Activated naive CD4-positive, alpha-beta T cell treated with anti-CD3 and anti-CD28 coated beads, Interleukin-2, amount 10 ng/mL, durations not matched to agents 7 days and 5 days (primary cell): ENCODE data around the gene FGFR2.

ENCODE experiments used
- CTCF ChIA-PET: fragments of 350-600 bp; sonication (Branson Sonifier 250); formaldehyde crosslinking; loops from one replicate; lab custom pipeline; 2021; ENCODE audit warnings: antibody characterized with exemption; lab: Charles Lee
- DNase-seq: peaks from one replicate; pipeline ENCODE4 v3.0.0-alpha.2; 2020
- H3K27ac Mint-ChIP-seq: one replicate; pipeline ENCODE4 v1.8.0; 2021; ENCODE audit warnings: mild to moderate bottlenecking, moderate library complexity, mixed read lengths
- H3K27me3 Mint-ChIP-seq: one replicate; pipeline ENCODE4 v1.8.0; 2021; ENCODE audit warnings: mild to moderate bottlenecking, mixed read lengths
- H3K36me3 Mint-ChIP-seq: one replicate; pipeline ENCODE4 v1.8.0; 2021; ENCODE audit warnings: mixed read lengths
- H3K4me1 Mint-ChIP-seq: one replicate; pipeline ENCODE4 v1.8.0; 2021; ENCODE audit warnings: mixed read lengths
- H3K4me3 Mint-ChIP-seq: one replicate; pipeline ENCODE4 v1.8.0; 2021; ENCODE audit warnings: mild to moderate bottlenecking, moderate library complexity, mixed read lengths
- H3K9me3 Mint-ChIP-seq: one replicate; pipeline ENCODE4 v1.8.0; 2021; ENCODE audit warnings: mixed read lengths

The FGFR2 gene

GRCh38 chr10:121539786-121540185 is 58.5 kb downstream of the FGFR2 start:
- Mint-ChIP-seq H3K9me3 (peaks cover 5% of the 10 kb centered on the region), H3K4me3 (no peak overlapping the region), H3K27me3 (no peaks in the 10 kb centered on the region), H3K27ac (no peak overlapping the region), H3K4me1 (no peaks in the 10 kb centered on the region), H3K36me3 (no peaks in the 10 kb centered on the region)
- CTCF ChIA-PET, result no interaction called here
- no peak for DNase-seq

- H3K9me3 Mint-ChIP-seq, result peaks cover 2% of the 10 kb centered on the region
- no peak overlapping the region for H3K27ac Mint-ChIP-seq
- no peak overlapping the region for H3K4me3 Mint-ChIP-seq
- H3K36me3 Mint-ChIP-seq, result no peaks in the 10 kb centered on the region
- H3K27me3 Mint-ChIP-seq, result no peaks in the 10 kb centered on the region
- CTCF ChIA-PET, result no interaction called here
- no peaks in the 10 kb centered on the region for H3K4me1 Mint-ChIP-seq
- no peak for DNase-seq
Observed at GRCh38 chr10:121536310-121536913, 61.8 kb downstream of the FGFR2 start.

GRCh38 chr10:121535381-121535780 is 62.9 kb downstream of the FGFR2 start:
- H3K27me3 Mint-ChIP-seq, result no peaks in the 10 kb centered on the region

GRCh38 chr10:121532292-121532864 is 65.9 kb downstream of the FGFR2 start:
- no peaks in the 10 kb centered on the region for H3K36me3 Mint-ChIP-seq
- no peak overlapping the region for H3K27ac Mint-ChIP-seq
- no peaks in the 10 kb centered on the region for H3K4me1 Mint-ChIP-seq
- H3K9me3 Mint-ChIP-seq, result peaks cover 5% of the 10 kb centered on the region
- no peaks in the 10 kb centered on the region for H3K27me3 Mint-ChIP-seq
- DNase-seq, result no peak
- H3K4me3 Mint-ChIP-seq, result no peak overlapping the region
- CTCF ChIA-PET, result no interaction called here

More at GRCh38 chr10:121535381-121535780, 62.9 kb downstream of the FGFR2 start:
- no peak overlapping the region for H3K27ac Mint-ChIP-seq
- CTCF ChIA-PET, result no interaction called here
- peaks cover 2% of the 10 kb centered on the region for H3K9me3 Mint-ChIP-seq
- H3K4me1 Mint-ChIP-seq, result no peaks in the 10 kb centered on the region
- no peak for DNase-seq
- H3K4me3 Mint-ChIP-seq, result no peak overlapping the region
- H3K36me3 Mint-ChIP-seq, result no peaks in the 10 kb centered on the region

GRCh38 chr10:121531830-121532178 is 66.4 kb downstream of the FGFR2 start:
- H3K27ac Mint-ChIP-seq, result no peak overlapping the region
- H3K4me3 Mint-ChIP-seq, result no peak overlapping the region
- no peaks in the 10 kb centered on the region for H3K4me1 Mint-ChIP-seq
- peaks cover 5% of the 10 kb centered on the region for H3K9me3 Mint-ChIP-seq
- CTCF ChIA-PET, result no interaction called here
- peaks cover under 1% of the 10 kb centered on the region for H3K27me3 Mint-ChIP-seq
- no peak for DNase-seq
- H3K36me3 Mint-ChIP-seq, result no peaks in the 10 kb centered on the region

- H3K4me1 Mint-ChIP-seq, result no peaks in the 10 kb centered on the region
- peaks cover 5% of the 10 kb centered on the region for H3K9me3 Mint-ChIP-seq
- CTCF ChIA-PET, result no interaction called here
- no peak overlapping the region for H3K27ac Mint-ChIP-seq
- no peak for DNase-seq
- no peak overlapping the region for H3K4me3 Mint-ChIP-seq
- H3K27me3 Mint-ChIP-seq, result peaks cover 4% of the 10 kb centered on the region
- no peaks in the 10 kb centered on the region for H3K36me3 Mint-ChIP-seq
Observed at GRCh38 chr10:121531076-121531829, 67.0 kb downstream of the FGFR2 start.

GRCh38 chr10:121530481-121531075 is 67.7 kb downstream of the FGFR2 start:
- H3K27ac Mint-ChIP-seq, result no peak overlapping the region
- H3K27me3 Mint-ChIP-seq, result peaks cover 4% of the 10 kb centered on the region
- no peaks in the 10 kb centered on the region for H3K36me3 Mint-ChIP-seq
- H3K9me3 Mint-ChIP-seq, result peaks cover 5% of the 10 kb centered on the region
- no peak for DNase-seq
- CTCF ChIA-PET, result no interaction called here
- H3K4me3 Mint-ChIP-seq, result no peak overlapping the region
- H3K4me1 Mint-ChIP-seq, result no peaks in the 10 kb centered on the region

GRCh38 chr10:121527690-121528089 is 70.6 kb downstream of the FGFR2 start:
- no peaks in the 10 kb centered on the region for H3K4me1 Mint-ChIP-seq
- no peak for DNase-seq
- no peaks in the 10 kb centered on the region for H3K36me3 Mint-ChIP-seq
- peaks cover 4% of the 10 kb centered on the region for H3K27me3 Mint-ChIP-seq
- CTCF ChIA-PET, result no interaction called here
- no peak overlapping the region for H3K4me3 Mint-ChIP-seq
- no peak overlapping the region for H3K27ac Mint-ChIP-seq
- H3K9me3 Mint-ChIP-seq, result peaks cover 5% of the 10 kb centered on the region

- CTCF ChIA-PET, result no interaction called here
- H3K36me3 Mint-ChIP-seq, result no peaks in the 10 kb centered on the region
- no peak overlapping the region for H3K27ac Mint-ChIP-seq
- H3K9me3 Mint-ChIP-seq, result peaks cover 5% of the 10 kb centered on the region
- H3K4me1 Mint-ChIP-seq, result no peaks in the 10 kb centered on the region
- peaks cover 4% of the 10 kb centered on the region for H3K27me3 Mint-ChIP-seq
- no peak overlapping the region for H3K4me3 Mint-ChIP-seq
- DNase-seq, result no peak
Observed at GRCh38 chr10:121526801-121527221, 71.4 kb downstream of the FGFR2 start.

GRCh38 chr10:121526135-121526790 is 72.0 kb downstream of the FGFR2 start:
- DNase-seq, result no peak
- H3K27me3 Mint-ChIP-seq, result peaks cover 4% of the 10 kb centered on the region
- H3K4me3 Mint-ChIP-seq, result no peak overlapping the region
- no peaks in the 10 kb centered on the region for H3K36me3 Mint-ChIP-seq
- CTCF ChIA-PET, result no interaction called here
- peaks cover 5% of the 10 kb centered on the region for H3K9me3 Mint-ChIP-seq
- no peak overlapping the region for H3K27ac Mint-ChIP-seq
- H3K4me1 Mint-ChIP-seq, result no peaks in the 10 kb centered on the region

- CTCF ChIA-PET, result no interaction called here
- no peak overlapping the region for H3K27ac Mint-ChIP-seq
- H3K27me3 Mint-ChIP-seq, result peaks cover 4% of the 10 kb centered on the region
- no peak for DNase-seq
- H3K36me3 Mint-ChIP-seq, result no peaks in the 10 kb centered on the region
- H3K4me3 Mint-ChIP-seq, result no peak overlapping the region
- H3K4me1 Mint-ChIP-seq, result no peaks in the 10 kb centered on the region
- H3K9me3 Mint-ChIP-seq, result peaks cover 5% of the 10 kb centered on the region
Observed at GRCh38 chr10:121525251-121526134, 72.8 kb downstream of the FGFR2 start.

GRCh38 chr10:121524157-121524817 is 74.0 kb downstream of the FGFR2 start:
- Mint-ChIP-seq H3K4me3 (no peak overlapping the region), H3K9me3 (no peaks in the 10 kb centered on the region), H3K27me3 (peaks cover 4% of the 10 kb centered on the region), H3K36me3 (no peaks in the 10 kb centered on the region), H3K27ac (no peak overlapping the region), H3K4me1 (no peaks in the 10 kb centered on the region)
- CTCF ChIA-PET, result no interaction called here
- DNase-seq, result no peak

GRCh38 chr10:121522831-121523230 is 75.4 kb downstream of the FGFR2 start:
- Mint-ChIP-seq H3K4me1 (no peaks in the 10 kb centered on the region), H3K4me3 (no peak overlapping the region), H3K36me3 (no peaks in the 10 kb centered on the region), H3K9me3 (no peaks in the 10 kb centered on the region), H3K27me3 (peaks cover 4% of the 10 kb centered on the region), H3K27ac (no peak overlapping the region)
- CTCF ChIA-PET, result no interaction called here
- DNase-seq, result no peak
